T-cell (primary cell): ENCODE data around the gene YAE1. TPM values are rescaled to one million over a fixed set of nuclear protein-coding genes. Genes with fewer than 3 reads are reported as not detected.

ENCODE experiments used
- ATAC-seq, 4 experiments: fragments of 200-7000 bp in 3 of 4; fragments of 150-1000 bp in 1 of 4; cut with Tn5 transposase; replicated peaks in 1 of 4; 1 replicate in 3 of 4; 2 replicates in 1 of 4; pipeline ENCODE4 v1.10.0; 2021; ENCODE audit warnings: moderate library complexity in 3 of 4, mild to moderate bottlenecking in 2 of 4, moderate number of reproducible peaks in 1 of 4
- CTCF ChIA-PET, 2 donors: fragments of 300-600 bp; sonication (Branson Sonifier 250); formaldehyde crosslinking; loops; one replicate each; lab custom pipeline; 2022; ENCODE audit warnings: antibody characterized with exemption in 2 of 2; lab: Charles Lee
- POLR2A ChIA-PET, 2 donors: fragments of 300-600 bp; sonication (Branson Sonifier 250); formaldehyde crosslinking; loops; one replicate each; lab custom pipeline; 2022; ENCODE audit warnings: antibody characterized with exemption in 2 of 2; lab: Charles Lee
- DNase-seq, 35 experiments: peaks; one replicate each; pipeline versions ENCODE4 v3.0.0 to v3.0.0-alpha.2; 2013 to 2023
- H3K27ac ChIP-seq: one replicate; pipeline ENCODE4 v1.5.1; 2013; ENCODE audit warnings: low read length
- H3K27me3 ChIP-seq, 2 experiments: replicated peaks in 1 of 2; 1 replicate in 1 of 2; 2 replicates in 1 of 2; pipeline versions ENCODE4 v1.6.1 to v1.7.0; 2013; ENCODE audit warnings: low read length in 1 of 2, mixed read lengths in 1 of 2; ENCODE audit not compliant: control insufficient read depth in 2 of 2, insufficient read depth in 2 of 2; ENCODE audit errors: extremely low read depth in 1 of 2
- H3K36me3 ChIP-seq, 2 donors: 1 replicate in 1 of 2; 2 replicates in 1 of 2; pipeline versions ENCODE4 v1.6.1 to v1.7.0; 2013; ENCODE audit warnings: low read length in 1 of 2; ENCODE audit not compliant: control insufficient read depth in 2 of 2, insufficient read depth in 1 of 2; ENCODE audit errors: extremely low read depth in 1 of 2
- H3K4me1 ChIP-seq, 2 experiments: 1 replicate in 1 of 2; 2 replicates in 1 of 2; pipeline versions ENCODE4 v1.6.1 to v1.7.0; 2013; ENCODE audit warnings: low read length in 2 of 2, mixed read lengths in 1 of 2; ENCODE audit not compliant: insufficient read depth in 2 of 2, control insufficient read depth in 1 of 2; ENCODE audit errors: extremely low read depth in 1 of 2
- H3K4me3 ChIP-seq, 2 donors: 1 replicate in 1 of 2; 2 replicates in 1 of 2; pipeline versions ENCODE4 v1.5.1 to v1.7.0; 2013; ENCODE audit warnings: mild to moderate bottlenecking in 2 of 2, low read length in 1 of 2, moderate library complexity in 1 of 2; ENCODE audit not compliant: control insufficient read depth in 1 of 2; ENCODE audit errors: extremely low read depth in 1 of 2
- H3K9me3 ChIP-seq: 2 replicates; pipeline ENCODE4 v1.7.0; 2013
- H3K27ac Mint-ChIP-seq, 2 donors: one replicate each; pipeline ENCODE4 v1.8.0; 2020 to 2021; ENCODE audit warnings: mild to moderate bottlenecking in 2 of 2, mixed read lengths in 2 of 2
- H3K27me3 Mint-ChIP-seq, 2 donors: one replicate each; pipeline ENCODE4 v1.8.0; 2021 to 2022; ENCODE audit warnings: mixed read lengths in 2 of 2
- H3K36me3 Mint-ChIP-seq: one replicate; pipeline ENCODE4 v1.8.0; 2021; ENCODE audit warnings: mixed read lengths
- H3K4me1 Mint-ChIP-seq, 3 donors: one replicate each; pipeline ENCODE4 v1.8.0; 2020 to 2022; ENCODE audit warnings: mixed read lengths in 3 of 3, mild to moderate bottlenecking in 1 of 3
- H3K4me3 Mint-ChIP-seq, 3 donors: one replicate each; pipeline ENCODE4 v1.8.0; 2020 to 2022; ENCODE audit warnings: mild to moderate bottlenecking in 3 of 3, mixed read lengths in 3 of 3, moderate library complexity in 3 of 3
- H3K9me3 Mint-ChIP-seq, 3 donors: one replicate each; pipeline ENCODE4 v1.8.0; 2020 to 2022; ENCODE audit warnings: mixed read lengths in 3 of 3
- WGBS: methylation state at CpG from one replicate; pipeline ENCODE4 v1.1.5; 2013; ENCODE audit warnings: missing lambda C conversion rate; ENCODE audit not compliant: insufficient coverage; 5-methylcytosine and 5-hydroxymethylcytosine counted together
- total RNA-seq, 35 experiments: library from RNA in 6 of 35; stranded (reverse) in 6 of 35; fragments of 120-200 nt in 1 of 35; gene quantifications; one replicate each; pipeline versions ENCODE4 v1.2.1 to v1.2.4 and lab custom pipeline; 2013 to 2026

Gene YAE1
- total RNA-seq, 5 donors from 2014 or later (not counting 1 experiment from before 2014, with no cell fraction given): 7.5 to 21.9 (median 15.6) TPM

- peaks cover 25 to 28% (median 26%) of the 10 kb centered on the region in 3 donors for H3K4me1 Mint-ChIP-seq
- no peaks in the 10 kb centered on the region for H3K27me3 ChIP-seq
- no peak for ATAC-seq
- no peak overlapping the region for H3K27ac Mint-ChIP-seq
- H3K36me3 ChIP-seq: no peaks in the 10 kb centered on the region
- no peaks in the 10 kb centered on the region for H3K9me3 Mint-ChIP-seq
- DNase-seq: no peak
- H3K36me3 Mint-ChIP-seq: peaks cover 3% of the 10 kb centered on the region
- no peaks in the 10 kb centered on the region for H3K9me3 ChIP-seq
- H3K27ac ChIP-seq: no peak overlapping the region
- peaks cover 3 to 4% of the 10 kb centered on the region in 2 donors for H3K27me3 Mint-ChIP-seq
- H3K4me3 Mint-ChIP-seq: no peak overlapping the region
- CTCF ChIA-PET: interaction anchor here (0.6 to 5.5 kb wide), 3 partner anchors 40 to 122 kb away, joined by 3 to 31 read pairs (median 8); no protein-coding TSS in a partner anchor
- H3K4me3 ChIP-seq: no peak overlapping the region
- peaks cover 15 to 22% of the 10 kb centered on the region in 2 experiments for H3K4me1 ChIP-seq
- POLR2A ChIA-PET: no interaction called here
These were observed 54.3 kb downstream of the YAE1 start for GRCh38 chr7:39620486-39620885.

GRCh38 chr7:39621261-39621660 lies 55.1 kb downstream of the YAE1 start:
- ChIA-PET POLR2A (interaction anchor here in 1 of 2 donors (0.6 kb wide), 1 partner anchor 9 kb away, joined by 8 read pairs; no protein-coding TSS in a partner anchor), CTCF (interaction anchor here (0.5 to 5.5 kb wide), 4 partner anchors 17 to 368 kb away, joined by 4 to 31 read pairs (median 10); no protein-coding TSS in a partner anchor)
- Histone ChIP-seq H3K27ac (no peak overlapping the region), H3K36me3 (no peaks in the 10 kb centered on the region), H3K4me1 (peaks cover 16 to 29% of the 10 kb centered on the region in 2 experiments), H3K4me3 (no peak overlapping the region), H3K9me3 (no peaks in the 10 kb centered on the region), H3K27me3 (no peaks in the 10 kb centered on the region)
- DNase-seq (no peak), ATAC-seq (no peak)
- Mint-ChIP-seq H3K36me3 (peaks cover 4% of the 10 kb centered on the region), H3K27ac (no peak overlapping the region), H3K4me1 (peaks cover 33 to 35% (median 34%) of the 10 kb centered on the region in 3 donors), H3K4me3 (no peak overlapping the region), H3K9me3 (no peaks in the 10 kb centered on the region), H3K27me3 (no peaks in the 10 kb centered on the region)
- WGBS: 80% methylated on average over 1 of the region's 1 CpG

- peak overlapping the region; percentile 86 to 94 (median 88) for H3K4me3 Mint-ChIP-seq
- H3K4me1 Mint-ChIP-seq: peaks cover 40 to 41% (median 40%) of the 10 kb centered on the region in 3 donors
- DNase-seq (no peak), ATAC-seq (no peak)
- Histone ChIP-seq H3K9me3 (no peaks in the 10 kb centered on the region), H3K27me3 (no peaks in the 10 kb centered on the region), H3K27ac (no peak overlapping the region), H3K4me3 (no peak overlapping the region), H3K36me3 (no peaks in the 10 kb centered on the region), H3K4me1 (peaks cover 18 to 30% of the 10 kb centered on the region in 2 experiments)
- H3K36me3 Mint-ChIP-seq: peaks cover 10% of the 10 kb centered on the region
- ChIA-PET CTCF (interaction anchor here (0.8 to 5.5 kb wide), 6 partner anchors 13 to 124 kb away, joined by 4 to 31 read pairs (median 6); no protein-coding TSS in a partner anchor), POLR2A (interaction anchor here in 1 of 2 donors (0.6 kb wide), 1 partner anchor 15 kb away, joined by 5 read pairs; no protein-coding TSS in a partner anchor)
- no peaks in the 10 kb centered on the region for H3K27me3 Mint-ChIP-seq
- no CpG with 5 or more reads among the region's 1 CpG for WGBS
- H3K27ac Mint-ChIP-seq: peak overlapping the region; percentile 82 to 87
- H3K9me3 Mint-ChIP-seq: no peaks in the 10 kb centered on the region
These were observed 55.7 kb downstream of the YAE1 start for GRCh38 chr7:39621784-39622411.

Other genes starting within 250 kb of the YAE1 start
- 10 to 100 TPM; 24.4 to 49.8 (median 36.7) TPM for gene RALA, start 57.2 kb downstream of the YAE1 start, total RNA-seq